ENCODE data around the gene KLF13.
A peak's percentile ranks its signal among the peaks of the same experiment; 100 is the strongest.

The KLF13 gene

DNA sequence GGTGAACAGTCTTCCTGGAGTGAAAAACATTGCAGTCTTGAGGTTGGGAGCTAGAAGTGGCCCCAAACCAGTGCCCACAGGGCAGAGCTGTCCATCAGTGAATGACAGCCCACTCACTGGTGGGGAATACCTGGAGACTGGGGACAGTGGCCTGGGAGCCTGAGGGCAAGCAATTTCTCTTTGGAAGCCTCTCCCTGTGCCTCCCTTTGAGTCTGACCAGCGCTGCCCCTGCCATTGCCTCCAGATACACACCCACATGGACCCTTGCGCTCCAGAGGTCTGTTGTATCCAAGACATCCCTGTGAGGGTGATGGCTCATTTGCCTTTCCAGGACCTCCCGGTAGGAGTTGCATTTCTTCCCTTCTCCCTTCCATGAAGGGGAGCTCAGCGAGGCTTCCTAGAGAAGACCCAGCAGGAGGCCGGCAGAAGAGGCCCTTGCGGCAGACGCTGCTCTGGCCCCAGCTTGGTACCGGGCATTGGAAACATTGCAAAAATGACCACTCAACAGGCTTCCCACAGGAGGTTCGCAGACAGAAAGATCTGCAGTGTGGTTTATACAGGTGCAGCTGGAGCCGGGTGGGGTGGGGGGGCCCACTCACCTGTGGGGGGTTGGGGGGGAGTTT is 38.5 kb downstream of the KLF13 start:
- Histone ChIP-seq H3K36me3 (replicated peaks; ENCODE audit: insufficient read depth, low read length) (no peaks in the 10 kb centered on the region), H4K20me1 (ENCODE audit: insufficient read depth, low read length) (0 out of 2 replicates have a peak, but pooled peaks cover 5% of the 10 kb centered on the region), H3K79me2 (ENCODE audit: low read length) (peaks cover 97% of the 10 kb centered on the region), H3F3A (ENCODE audit: insufficient read depth, low read length) (peaks cover 60% of the 10 kb centered on the region), H2AFZ (ENCODE audit: low read length) (no peak overlapping the region), H3K9me2 (replicated peaks; ENCODE audit: insufficient read depth, low read length) (no peaks in the 10 kb centered on the region), H3K9me3 (replicated peaks; ENCODE audit: insufficient read depth, low read length) (no peaks in the 10 kb centered on the region), H3K27me3 (replicated peaks; ENCODE audit: insufficient read depth, low read length) (no peaks in the 10 kb centered on the region), H3K9ac (ENCODE audit: low read length) (no peak overlapping the region), H3K4me3 (ENCODE audit: low read length) (no peak overlapping the region), H3K4me2 (ENCODE audit: low read depth, low read length) (peak overlapping the region; percentile 24; the same call in 1 of the 2 replicates), H3K27ac (ENCODE audit: low read length) (peak overlapping the region; percentile 32; the same call in 1 of the 2 replicates), H3K4me1 (ENCODE audit: low read length) (peaks cover 85% of the 10 kb centered on the region)
- no peak for DNase-seq
- no peak for TF ChIP-seq EZH2phosphoT487 (IDR thresholded peaks at IDR 0.05; ENCODE audit: low read length)
- TF ChIP-seq EZH2 (optimal IDR thresholded peaks at IDR 0.05; ENCODE audit: low read depth, low read length): no peak
- TF ChIP-seq CTCF (IDR thresholded peaks at IDR 0.05; ENCODE audit: low read length): no peak

DNA sequence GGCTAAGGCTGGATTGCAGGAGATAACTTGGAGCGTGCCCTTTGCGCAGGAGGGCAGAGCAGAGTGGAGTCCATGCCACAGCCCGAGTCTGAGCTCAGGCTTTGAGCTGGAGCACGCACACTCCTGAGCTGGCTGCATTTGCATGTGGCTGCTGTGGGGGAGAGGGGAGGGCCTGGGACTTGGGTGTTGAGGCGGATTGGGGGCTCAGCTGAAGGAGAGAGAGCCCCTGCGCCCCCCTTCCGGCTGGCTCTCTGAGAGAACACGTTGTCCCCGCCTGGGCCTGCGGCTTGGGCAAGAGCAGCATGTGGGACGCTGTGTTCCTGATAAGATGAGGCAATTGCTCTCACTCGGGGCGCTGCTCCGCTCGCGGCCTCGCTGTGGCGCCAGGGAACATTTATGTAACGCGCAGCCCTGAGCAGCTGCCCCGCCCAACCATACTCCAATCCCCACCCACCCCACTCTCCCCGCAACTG is 39.1 kb downstream of the KLF13 start:
- Histone ChIP-seq H3K27me3 (replicated peaks; ENCODE audit: insufficient read depth, low read length) (no peaks in the 10 kb centered on the region), H2AFZ (ENCODE audit: low read length) (no peak overlapping the region), H3K9me2 (replicated peaks; ENCODE audit: insufficient read depth, low read length) (no peaks in the 10 kb centered on the region), H3K4me1 (ENCODE audit: low read length) (peaks cover 80% of the 10 kb centered on the region), H3K27ac (ENCODE audit: low read length) (no peak overlapping the region), H3K79me2 (ENCODE audit: low read length) (peaks cover 97% of the 10 kb centered on the region), H4K20me1 (ENCODE audit: insufficient read depth, low read length) (peaks cover 5% of the 10 kb centered on the region; the same call in 1 of the 2 replicates), H3K36me3 (replicated peaks; ENCODE audit: insufficient read depth, low read length) (no peaks in the 10 kb centered on the region), H3F3A (ENCODE audit: insufficient read depth, low read length) (peaks cover 55% of the 10 kb centered on the region), H3K4me2 (ENCODE audit: low read depth, low read length) (no peak overlapping the region), H3K9ac (ENCODE audit: low read length) (no peak overlapping the region), H3K9me3 (replicated peaks; ENCODE audit: insufficient read depth, low read length) (no peaks in the 10 kb centered on the region), H3K4me3 (ENCODE audit: low read length) (no peak overlapping the region)
- no peak for DNase-seq
- TF ChIP-seq CTCF (IDR thresholded peaks at IDR 0.05; ENCODE audit: low read length): no peak
- no peak for TF ChIP-seq EZH2 (optimal IDR thresholded peaks at IDR 0.05; ENCODE audit: low read depth, low read length)
- TF ChIP-seq EZH2phosphoT487 (IDR thresholded peaks at IDR 0.05; ENCODE audit: low read length): no peak

DNA sequence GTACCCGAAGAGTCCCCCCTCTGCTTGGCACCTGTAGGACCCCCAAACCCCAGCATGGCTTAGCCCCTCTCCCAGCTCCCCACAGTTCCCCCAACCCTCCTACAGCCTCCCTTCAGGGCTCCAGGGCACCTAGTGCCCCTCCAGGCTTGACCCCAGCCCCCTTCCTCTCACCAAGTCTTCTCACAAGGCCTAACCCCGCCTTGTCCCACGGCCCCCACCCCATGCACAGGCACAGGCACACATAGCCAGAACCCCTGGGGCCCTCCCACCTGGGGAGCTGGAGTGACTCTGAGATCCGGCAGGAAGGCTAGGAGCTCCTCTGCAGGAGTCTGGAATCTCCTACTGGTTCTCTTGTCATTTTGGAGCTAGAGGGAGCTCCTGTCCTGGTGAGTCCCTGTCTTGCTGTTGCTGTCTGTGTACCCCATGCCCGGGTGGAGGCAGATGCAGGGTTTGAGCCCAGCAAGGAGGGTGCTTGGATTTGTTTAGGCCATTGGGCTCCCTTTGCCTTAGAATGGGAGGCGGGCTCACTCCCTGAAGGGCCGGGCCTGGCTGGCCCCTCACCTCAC is 39.6 kb downstream of the KLF13 start:
- Histone ChIP-seq H2AFZ (ENCODE audit: low read length) (no peak overlapping the region), H3K9me3 (replicated peaks; ENCODE audit: insufficient read depth, low read length) (no peaks in the 10 kb centered on the region), H3K4me1 (ENCODE audit: low read length) (peaks cover 74% of the 10 kb centered on the region), H3K9ac (ENCODE audit: low read length) (no peak overlapping the region), H3K4me3 (ENCODE audit: low read length) (no peak overlapping the region), H4K20me1 (ENCODE audit: insufficient read depth, low read length) (peaks cover 6% of the 10 kb centered on the region; the same call in 1 of the 2 replicates), H3K9me2 (replicated peaks; ENCODE audit: insufficient read depth, low read length) (no peaks in the 10 kb centered on the region), H3F3A (ENCODE audit: insufficient read depth, low read length) (peaks cover 49% of the 10 kb centered on the region), H3K4me2 (ENCODE audit: low read depth, low read length) (peak overlapping the region; percentile 9; the same call in 1 of the 2 replicates), H3K36me3 (replicated peaks; ENCODE audit: insufficient read depth, low read length) (no peaks in the 10 kb centered on the region), H3K27ac (ENCODE audit: low read length) (peak overlapping the region; percentile 50; the same call in 1 of the 2 replicates), H3K27me3 (replicated peaks; ENCODE audit: insufficient read depth, low read length) (no peaks in the 10 kb centered on the region), H3K79me2 (ENCODE audit: low read length) (peaks cover 99% of the 10 kb centered on the region)
- TF ChIP-seq CTCF (IDR thresholded peaks at IDR 0.05; ENCODE audit: low read length): no peak
- no peak for TF ChIP-seq EZH2phosphoT487 (IDR thresholded peaks at IDR 0.05; ENCODE audit: low read length)
- no peak for TF ChIP-seq EZH2 (optimal IDR thresholded peaks at IDR 0.05; ENCODE audit: low read depth, low read length)
- DNase-seq: no peak
